ENCODE measurements around the gene ENG.

- TF ChIP-seq CTCF (IDR thresholded peaks at IDR 0.05) (no peak), EZH2 (IDR thresholded peaks at IDR 0.05) (no peak), EZH2phosphoT487 (IDR thresholded peaks at IDR 0.05) (no peak)
Observed at GRCh38 chr9:127822108-127822507, 32.4 kb downstream of the ENG start.

Data from neural progenitor cell (in vitro differentiated cells).